Measurements from ENCODE around the gene GRIA4. TPM values are rescaled to one million over a fixed set of nuclear protein-coding genes. Genes with fewer than 3 reads are reported as not detected.

GRIA4 gene
- total and polyA plus RNA-seq, 11 donors = 0.45 TPM; not detected in 10

GRCh38 chr11:105789579-105790420 lies 179.9 kb downstream of the GRIA4 start:
- H3K27me3 ChIP-seq = no peaks in the 10 kb centered on the region
- H3K9me3 ChIP-seq = no peaks in the 10 kb centered on the region
- H3K4me3 ChIP-seq = no peak overlapping the region
- no peaks in the 10 kb centered on the region for H3K4me1 ChIP-seq
- no peak overlapping the region for H3K27ac ChIP-seq
- TF ChIP-seq, protein P1, sequence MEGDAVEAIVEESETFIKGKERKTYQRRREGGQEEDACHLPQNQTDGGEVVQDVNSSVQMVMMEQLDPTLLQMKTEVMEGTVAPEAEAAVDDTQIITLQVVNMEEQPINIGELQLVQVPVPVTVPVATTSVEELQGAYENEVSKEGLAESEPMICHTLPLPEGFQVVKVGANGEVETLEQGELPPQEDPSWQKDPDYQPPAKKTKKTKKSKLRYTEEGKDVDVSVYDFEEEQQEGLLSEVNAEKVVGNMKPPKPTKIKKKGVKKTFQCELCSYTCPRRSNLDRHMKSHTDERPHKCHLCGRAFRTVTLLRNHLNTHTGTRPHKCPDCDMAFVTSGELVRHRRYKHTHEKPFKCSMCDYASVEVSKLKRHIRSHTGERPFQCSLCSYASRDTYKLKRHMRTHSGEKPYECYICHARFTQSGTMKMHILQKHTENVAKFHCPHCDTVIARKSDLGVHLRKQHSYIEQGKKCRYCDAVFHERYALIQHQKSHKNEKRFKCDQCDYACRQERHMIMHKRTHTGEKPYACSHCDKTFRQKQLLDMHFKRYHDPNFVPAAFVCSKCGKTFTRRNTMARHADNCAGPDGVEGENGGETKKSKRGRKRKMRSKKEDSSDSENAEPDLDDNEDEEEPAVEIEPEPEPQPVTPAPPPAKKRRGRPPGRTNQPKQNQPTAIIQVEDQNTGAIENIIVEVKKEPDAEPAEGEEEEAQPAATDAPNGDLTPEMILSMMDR (IDR thresholded peaks at IDR 0.05) = no peak
- no peak for TF ChIP-seq POLR2A (IDR thresholded peaks at IDR 0.05)
- no peak for DNase-seq
- no peaks in the 10 kb centered on the region for H3K36me3 ChIP-seq
- 76 to 92% (median 87%) methylated on average over 1 of the region's 1 CpG for WGBS, 4 donors
- intact Hi-C loops (cut with DNase I) = no loop called here
- ATAC-seq = no peak

GRCh38 chr11:105790840-105791239 lies 181.0 kb downstream of the GRIA4 start:
- intact Hi-C loops (cut with DNase I) = no loop called here
- Histone ChIP-seq H3K4me1 (no peaks in the 10 kb centered on the region), H3K27me3 (no peaks in the 10 kb centered on the region), H3K4me3 (no peak overlapping the region), H3K9me3 (no peaks in the 10 kb centered on the region), H3K36me3 (no peaks in the 10 kb centered on the region), H3K27ac (no peak overlapping the region)
- 51 to 53% (median 52%) methylated on average over 3 of the region's 3 CpGs for WGBS, 4 donors
- DNase-seq = no peak
- ATAC-seq = no peak
- TF ChIP-seq, protein P1 (IDR thresholded peaks at IDR 0.05) = no peak
- no peak for TF ChIP-seq POLR2A (IDR thresholded peaks at IDR 0.05)

- no peaks in the 10 kb centered on the region for H3K9me3 ChIP-seq
- no peak for ATAC-seq
- H3K4me3 ChIP-seq = no peak overlapping the region
- H3K36me3 ChIP-seq = no peaks in the 10 kb centered on the region
- intact Hi-C loops (cut with DNase I) = no loop called here
- no peak overlapping the region for H3K27ac ChIP-seq
- H3K4me1 ChIP-seq = no peaks in the 10 kb centered on the region
- no peak for TF ChIP-seq POLR2A (IDR thresholded peaks at IDR 0.05)
- TF ChIP-seq, protein P1 (IDR thresholded peaks at IDR 0.05) = no peak
- no peak for DNase-seq
- 40 to 65% (median 49%) methylated on average over 1 to 2 of the region's 2 CpGs for WGBS, 4 donors
- H3K27me3 ChIP-seq = no peaks in the 10 kb centered on the region
Measured at GRCh38 chr11:105793092-105793491, 183.2 kb downstream of the GRIA4 start.

DNA sequence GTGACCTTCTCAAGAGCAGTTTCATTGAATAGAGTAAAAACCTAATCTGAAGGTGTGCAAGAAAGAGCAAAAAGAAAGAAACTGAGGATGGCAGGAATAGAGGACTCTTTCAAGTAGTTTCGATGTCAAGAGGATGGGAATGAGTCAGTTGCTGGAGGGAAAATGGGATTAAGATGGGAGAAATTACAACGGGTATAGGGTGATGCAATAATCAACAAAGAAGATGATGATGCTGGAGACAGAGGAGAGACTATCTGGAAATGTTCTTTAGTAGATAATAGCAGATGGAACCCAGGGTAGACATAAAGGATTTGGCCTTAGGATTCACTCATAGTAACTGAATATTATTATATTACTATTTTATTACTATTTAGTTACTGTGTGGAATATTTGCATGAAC lies 189.4 kb downstream of the GRIA4 start:
- Histone ChIP-seq H3K9me3 (no peaks in the 10 kb centered on the region), H3K4me3 (no peak overlapping the region), H3K27me3 (no peaks in the 10 kb centered on the region), H3K36me3 (no peaks in the 10 kb centered on the region), H3K27ac (no peak overlapping the region), H3K4me1 (no peaks in the 10 kb centered on the region)
- TF ChIP-seq, protein P1 (IDR thresholded peaks at IDR 0.05) = no peak
- TF ChIP-seq POLR2A (IDR thresholded peaks at IDR 0.05) = no peak
- whole genome bisulfite sequencing, 4 donors = 76 to 88% (median 82%) methylated on average over 2 of the region's 2 CpGs
- no peak for ATAC-seq
- no peak for DNase-seq
- intact Hi-C loops (cut with DNase I) = no loop called here

Data from heart left ventricle (tissue), 16 donors.